Tongue (tissue), 2 donors: ENCODE measurements around the gene CAB39. TPM values are rescaled to one million over a fixed set of nuclear protein-coding genes. Genes with fewer than 3 reads are reported as not detected.
"Not testable (repeated sequence)": the region's sequence is repeated elsewhere in the genome, so short reads cannot be mapped to it uniquely, and the experiment has no call there.

Source experiments
- DNase-seq: peaks from one replicate; pipeline ENCODE4 v3.0.0-alpha.2; 2015
- total RNA-seq: library from RNA; depleted of rRNA; stranded (reverse); fragments of >200 nt; gene quantifications from one replicate; pipeline ENCODE4 v1.2.3, GENCODE V29; 2014

CAB39 gene
- total RNA-seq, 1 donor from 2014 or later = 111 TPM

GRCh38 chr2:230715201-230715600 is 2.6 kb downstream of the CAB39 start:
- no peak for DNase-seq

GRCh38 chr2:230716588-230716987 is 3.9 kb downstream of the CAB39 start:
- DNase-seq = no peak

- DNase-seq = peak; percentile 28
Observed at GRCh38 chr2:230717600-230717999, 5.0 kb downstream of the CAB39 start.

- DNase-seq = no peak
Observed at GRCh38 chr2:230719340-230719739, 6.7 kb downstream of the CAB39 start.

- no peak for DNase-seq
Observed at GRCh38 chr2:230721712-230722111, 9.1 kb downstream of the CAB39 start.

- DNase-seq = no peak
Observed at GRCh38 chr2:230722207-230722885, 9.7 kb downstream of the CAB39 start.

GRCh38 chr2:230723363-230723762 is 10.7 kb downstream of the CAB39 start:
- no peak for DNase-seq

GRCh38 chr2:230724957-230725356 is 12.3 kb downstream of the CAB39 start:
- DNase-seq = not testable (repeated sequence)

GRCh38 chr2:230731512-230731911 is 18.9 kb downstream of the CAB39 start:
- DNase-seq = no peak

- DNase-seq = no peak
Observed at GRCh38 chr2:230732914-230733401, 20.3 kb downstream of the CAB39 start.

GRCh38 chr2:230734247-230735175 is 21.9 kb downstream of the CAB39 start:
- no peak for DNase-seq

GRCh38 chr2:230735884-230736283 is 23.2 kb downstream of the CAB39 start:
- no peak for DNase-seq

GRCh38 chr2:230737300-230737699 is 24.7 kb downstream of the CAB39 start:
- DNase-seq = no peak

- DNase-seq = no peak
Observed at GRCh38 chr2:230737791-230738226, 25.2 kb downstream of the CAB39 start.

GRCh38 chr2:230738391-230738811 is 25.8 kb downstream of the CAB39 start:
- DNase-seq = peak; percentile 57

GRCh38 chr2:230738924-230739323 is 26.3 kb downstream of the CAB39 start:
- DNase-seq = no peak

GRCh38 chr2:230739961-230740360 is 27.3 kb downstream of the CAB39 start:
- no peak for DNase-seq

- no peak for DNase-seq
Observed at GRCh38 chr2:230742781-230743180, 30.1 kb downstream of the CAB39 start.

- DNase-seq = no peak
Observed at GRCh38 chr2:230746213-230746612, 33.6 kb downstream of the CAB39 start.

- DNase-seq = no peak
Observed at GRCh38 chr2:230748087-230748486, 35.4 kb downstream of the CAB39 start.

GRCh38 chr2:230749111-230749510 is 36.5 kb downstream of the CAB39 start:
- no peak for DNase-seq

- no peak for DNase-seq
Observed at GRCh38 chr2:230751062-230751461, 38.4 kb downstream of the CAB39 start.

- no peak for DNase-seq
Observed at GRCh38 chr2:230754200-230754599, 41.6 kb downstream of the CAB39 start.
